Mammary epithelial cell (primary cell): ENCODE data around the gene ARPC1A.

Experiments
- EZH2 ChIP-seq: IDR thresholded peaks from 2 replicates; pipeline ENCODE4 v1.6.1; 2012; ENCODE audit warnings: low read length, inconsistent platforms, borderline replicate concordance
- TF ChIP-seq, protein P1 (sequence below), 2 donors: IDR thresholded peaks in 1 of 2; conservative IDR thresholded peaks in 1 of 2; 2 replicates each; pipeline ENCODE4 v1.5.1; 2011 to 2012; ENCODE audit warnings: inconsistent platforms in 2 of 2, low read length in 2 of 2, mild to moderate bottlenecking in 2 of 2, control low read depth in 1 of 2, low read depth in 1 of 2; ENCODE audit not compliant: insufficient read depth in 1 of 2; ENCODE audit errors: extremely low read depth in 1 of 2

DNA sequence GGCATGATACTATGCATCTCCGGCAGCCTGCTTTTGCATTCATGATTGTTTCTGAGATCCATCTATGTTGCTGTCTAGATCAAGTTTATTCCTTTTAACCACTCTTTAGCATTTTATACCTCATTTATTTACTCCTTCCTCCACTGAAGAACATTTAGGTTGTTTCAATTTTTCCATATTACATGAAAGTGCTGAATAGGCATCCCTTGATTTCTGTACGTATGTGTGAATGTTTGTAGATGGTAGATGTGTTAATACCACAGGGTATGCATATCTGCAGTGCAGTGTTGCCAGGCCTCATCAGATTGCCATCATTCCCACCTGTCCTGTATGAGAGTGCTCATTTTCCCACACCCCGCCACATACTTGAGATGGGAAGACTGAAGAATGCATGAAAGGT lies 13.9 kb downstream of the ARPC1A start:
- TF ChIP-seq, protein P1, sequence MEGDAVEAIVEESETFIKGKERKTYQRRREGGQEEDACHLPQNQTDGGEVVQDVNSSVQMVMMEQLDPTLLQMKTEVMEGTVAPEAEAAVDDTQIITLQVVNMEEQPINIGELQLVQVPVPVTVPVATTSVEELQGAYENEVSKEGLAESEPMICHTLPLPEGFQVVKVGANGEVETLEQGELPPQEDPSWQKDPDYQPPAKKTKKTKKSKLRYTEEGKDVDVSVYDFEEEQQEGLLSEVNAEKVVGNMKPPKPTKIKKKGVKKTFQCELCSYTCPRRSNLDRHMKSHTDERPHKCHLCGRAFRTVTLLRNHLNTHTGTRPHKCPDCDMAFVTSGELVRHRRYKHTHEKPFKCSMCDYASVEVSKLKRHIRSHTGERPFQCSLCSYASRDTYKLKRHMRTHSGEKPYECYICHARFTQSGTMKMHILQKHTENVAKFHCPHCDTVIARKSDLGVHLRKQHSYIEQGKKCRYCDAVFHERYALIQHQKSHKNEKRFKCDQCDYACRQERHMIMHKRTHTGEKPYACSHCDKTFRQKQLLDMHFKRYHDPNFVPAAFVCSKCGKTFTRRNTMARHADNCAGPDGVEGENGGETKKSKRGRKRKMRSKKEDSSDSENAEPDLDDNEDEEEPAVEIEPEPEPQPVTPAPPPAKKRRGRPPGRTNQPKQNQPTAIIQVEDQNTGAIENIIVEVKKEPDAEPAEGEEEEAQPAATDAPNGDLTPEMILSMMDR (conservative IDR thresholded peaks at IDR 0.05 in 1 of 2, IDR thresholded peaks at IDR 0.05 in 1 of 2; ENCODE audit: extremely low read depth in 1 of 2, insufficient read depth in 1 of 2, low read depth in 1 of 2, low read length in 2 of 2), result no peak
- no peak for TF ChIP-seq EZH2
